Spleen (tissue), 7 donors: ENCODE data around the gene ITPKB.

Experiments used
- POLR2A ChIP-seq, 3 donors: fragments of 450-650 bp; IDR thresholded peaks; one replicate each; pipeline ENCODE4 v1.5.1; 2017; ENCODE audit warnings: antibody characterized with exemption in 3 of 3, mild to moderate bottlenecking in 1 of 3
- TF ChIP-seq, protein P1 (sequence below), 11 experiments: fragments of 200-600 bp in 7 of 11; fragments of 450-650 bp in 4 of 11; sonication (generic) in 4 of 11; IDR thresholded peaks in 8 of 11; conservative IDR thresholded peaks in 3 of 11; 1 replicate in 7 of 11; 2 replicates in 4 of 11; pipeline versions ENCODE4 v1.4.0 to v1.8.0; 2016 to 2021; ENCODE audit warnings: antibody characterized with exemption in 11 of 11, inconsistent platforms in 4 of 11, mild to moderate bottlenecking in 1 of 11
- donor health status: DM: no; HTN: no; CAD: no; lungs with moderate emphysema.
- donor health status: DM: no; HTN: no; CAD: no.
- donor health status: DM: no; HTN: no; CAD: no.

DNA sequence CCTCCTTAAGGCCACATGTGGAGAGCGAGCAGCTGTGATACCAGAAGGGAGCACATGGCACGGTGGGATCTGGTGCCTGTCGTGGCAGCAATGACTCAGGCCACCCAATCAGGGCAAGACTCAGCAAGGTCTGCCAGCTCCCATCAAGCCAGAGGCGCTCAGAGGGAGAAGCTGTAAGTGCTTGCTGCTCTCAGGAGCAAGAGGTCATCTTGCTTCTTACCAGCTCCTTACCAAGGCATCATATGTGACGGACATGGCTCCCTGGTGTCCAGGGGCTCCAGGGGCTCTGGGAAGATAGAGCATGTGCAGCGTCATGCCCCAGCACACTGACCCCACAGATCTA, 72.9 kb downstream of the ITPKB start:
- TF ChIP-seq POLR2A (IDR thresholded peaks at IDR 0.05): no peak
- TF ChIP-seq, protein P1, sequence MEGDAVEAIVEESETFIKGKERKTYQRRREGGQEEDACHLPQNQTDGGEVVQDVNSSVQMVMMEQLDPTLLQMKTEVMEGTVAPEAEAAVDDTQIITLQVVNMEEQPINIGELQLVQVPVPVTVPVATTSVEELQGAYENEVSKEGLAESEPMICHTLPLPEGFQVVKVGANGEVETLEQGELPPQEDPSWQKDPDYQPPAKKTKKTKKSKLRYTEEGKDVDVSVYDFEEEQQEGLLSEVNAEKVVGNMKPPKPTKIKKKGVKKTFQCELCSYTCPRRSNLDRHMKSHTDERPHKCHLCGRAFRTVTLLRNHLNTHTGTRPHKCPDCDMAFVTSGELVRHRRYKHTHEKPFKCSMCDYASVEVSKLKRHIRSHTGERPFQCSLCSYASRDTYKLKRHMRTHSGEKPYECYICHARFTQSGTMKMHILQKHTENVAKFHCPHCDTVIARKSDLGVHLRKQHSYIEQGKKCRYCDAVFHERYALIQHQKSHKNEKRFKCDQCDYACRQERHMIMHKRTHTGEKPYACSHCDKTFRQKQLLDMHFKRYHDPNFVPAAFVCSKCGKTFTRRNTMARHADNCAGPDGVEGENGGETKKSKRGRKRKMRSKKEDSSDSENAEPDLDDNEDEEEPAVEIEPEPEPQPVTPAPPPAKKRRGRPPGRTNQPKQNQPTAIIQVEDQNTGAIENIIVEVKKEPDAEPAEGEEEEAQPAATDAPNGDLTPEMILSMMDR (IDR thresholded peaks at IDR 0.05 in 8 of 11, conservative IDR thresholded peaks at IDR 0.05 in 3 of 11): no peak
